ENCODE results near the gene NRIP3. TPM values are rescaled to one million over a fixed set of nuclear protein-coding genes. Genes with fewer than 3 reads are reported as not detected.

Gene NRIP3
- total and polyA plus RNA-seq, 3 donors from 2014 or later = 29.4 to 108 (median 55.1) TPM

GRCh38 chr11:8967184-8967583 lies 36.6 kb downstream of the NRIP3 start:
- DNase-seq = no peak
- WGBS, 2 donors = 75 to 82% methylated on average over 8 of the region's 8 CpGs
- TF ChIP-seq CTCF (IDR thresholded peaks at IDR 0.05) = no peak
- no peak for TF ChIP-seq POLR2A (IDR thresholded peaks at IDR 0.05)

GRCh38 chr11:8964324-8965320 lies 39.2 kb downstream of the NRIP3 start, which contains the start of gene TMEM9B:
TMEM9B (minus strand) TSS chr11:8964442; CDS start chr11:8964313, 129 bp downstream.
- 1% methylated on average over 27 to 52 of the region's 67 CpGs for WGBS, 2 donors
- Histone ChIP-seq H3K4me3 (peak within 1 kb of the TSS; percentile 82 to 86), H3K27ac (peak within 1 kb of the TSS; percentile 81 to 94), H3K9me3 (no peaks in the 10 kb centered on the region), H3K36me3 (ENCODE audit: low read depth, missing control alignments) (no peaks in the 10 kb centered on the region), H3K27me3 (no peaks in the 10 kb centered on the region), H3K4me1 (peaks cover 15% of the 10 kb centered on the region)
- intact Hi-C loops (cut with DNase I; ENCODE audit: low total_unique reads) = loop anchor here (10.0 kb wide), 1 partner anchor 280 kb away; the partner anchor contains the start of genes RPL27A and TRIM66
- DNase-seq = peak; percentile 94
- peak; percentile 14 for TF ChIP-seq POLR2A (IDR thresholded peaks at IDR 0.05)
- TF ChIP-seq CTCF (IDR thresholded peaks at IDR 0.05) = no peak

More at GRCh38 chr11:8967184-8967583, 36.6 kb downstream of the NRIP3 start:
- no peaks in the 10 kb centered on the region for H3K27me3 ChIP-seq
- no peak overlapping the region for H3K27ac ChIP-seq
- no peaks in the 10 kb centered on the region for H3K36me3 ChIP-seq (ENCODE audit: low read depth, missing control alignments)
- peaks cover 13% of the 10 kb centered on the region for H3K4me1 ChIP-seq
- intact Hi-C loops (cut with DNase I; ENCODE audit: low total_unique reads) = loop anchor here (10.0 kb wide), 1 partner anchor 282 kb away; the partner anchor contains the start of genes RPL27A and TRIM66
- no peaks in the 10 kb centered on the region for H3K9me3 ChIP-seq
- no peak overlapping the region for H3K4me3 ChIP-seq

- 2% methylated on average over 15 to 38 of the region's 39 CpGs for WGBS, 2 donors
- peak; percentile 88 for DNase-seq
- peak overlapping the region; percentile 81 to 94 for H3K27ac ChIP-seq
- no peaks in the 10 kb centered on the region for H3K36me3 ChIP-seq (ENCODE audit: low read depth, missing control alignments)
- peak overlapping the region; percentile 82 to 86 for H3K4me3 ChIP-seq
- H3K27me3 ChIP-seq = no peaks in the 10 kb centered on the region
- H3K4me1 ChIP-seq = peaks cover 22% of the 10 kb centered on the region
- intact Hi-C loops (cut with DNase I; ENCODE audit: low total_unique reads) = loop anchor here (10.0 kb wide), 1 partner anchor 279 kb away; the partner anchor contains the start of genes RPL27A and TRIM66
- TF ChIP-seq CTCF (IDR thresholded peaks at IDR 0.05) (no peak), POLR2A (IDR thresholded peaks at IDR 0.05) (no peak)
- no peaks in the 10 kb centered on the region for H3K9me3 ChIP-seq
Measured at GRCh38 chr11:8963569-8964323, 40.1 kb downstream of the NRIP3 start.

GRCh38 chr11:8962841-8963240 lies 41.0 kb downstream of the NRIP3 start:
- no peak for TF ChIP-seq CTCF (IDR thresholded peaks at IDR 0.05)
- TF ChIP-seq POLR2A (IDR thresholded peaks at IDR 0.05) = no peak
- H3K36me3 ChIP-seq (ENCODE audit: low read depth, missing control alignments) = no peaks in the 10 kb centered on the region
- 10 to 16% methylated on average over 2 of the region's 2 CpGs for WGBS, 2 donors
- no peak overlapping the region for H3K27ac ChIP-seq
- peaks cover 22% of the 10 kb centered on the region for H3K4me1 ChIP-seq
- DNase-seq = no peak
- H3K27me3 ChIP-seq = no peaks in the 10 kb centered on the region
- H3K9me3 ChIP-seq = no peaks in the 10 kb centered on the region
- H3K4me3 ChIP-seq = no peak overlapping the region
- intact Hi-C loops (cut with DNase I; ENCODE audit: low total_unique reads) = loop anchor here (10.0 kb wide), 1 partner anchor 278 kb away; the partner anchor contains the start of genes RPL27A and TRIM66
